Osteoblast (primary cell): ENCODE data around the gene COQ8B. TPM values are rescaled to one million over a fixed set of nuclear protein-coding genes. Genes with fewer than 3 reads are reported as not detected.
A peak's percentile ranks its signal among the peaks of the same experiment; 100 is the strongest.

Experiments
- DNase-seq: peaks from one replicate; pipeline ENCODE4 v3.0.0; 2011; ENCODE audit warnings: low spot score, mixed read lengths; ENCODE audit not compliant: insufficient read length; ENCODE audit errors: missing footprints
- H2AFZ ChIP-seq: 2 replicates; pipeline ENCODE4 v1.6.0; 2011; ENCODE audit warnings: mild to moderate bottlenecking, low read length
- H3K27ac ChIP-seq: 2 replicates; pipeline ENCODE4 v1.5.1; 2011; ENCODE audit warnings: mild to moderate bottlenecking, low read depth, low read length, moderate library complexity
- H3K27me3 ChIP-seq: 2 replicates; pipeline ENCODE4 v1.6.0; 2012; ENCODE audit warnings: mild to moderate bottlenecking, control low read depth, inconsistent platforms, low read length, moderate library complexity; ENCODE audit not compliant: insufficient read depth
- H3K36me3 ChIP-seq: 2 replicates; pipeline ENCODE4 v1.5.1; 2011; ENCODE audit warnings: mild to moderate bottlenecking, low read length, control low read depth, moderate library complexity; ENCODE audit not compliant: insufficient read depth
- H3K4me1 ChIP-seq: 2 replicates; pipeline ENCODE4 v1.5.1; 2011; ENCODE audit warnings: mild to moderate bottlenecking, low read length, control low read depth, moderate library complexity; ENCODE audit not compliant: insufficient read depth
- H3K4me2 ChIP-seq: 2 replicates; pipeline ENCODE4 v1.6.0; 2011; ENCODE audit warnings: mild to moderate bottlenecking, low read length; ENCODE audit not compliant: insufficient read depth
- H3K4me3 ChIP-seq: fragments of 200-600 bp; sonication (generic); 3 replicates; pipeline ENCODE4 v1.5.1; 2012; ENCODE audit warnings: mild to moderate bottlenecking, low read length, inconsistent platforms; ENCODE audit not compliant: insufficient read depth
- H3K79me2 ChIP-seq: 2 replicates; pipeline ENCODE4 v1.6.0; 2012; ENCODE audit warnings: mild to moderate bottlenecking, low read length, control low read depth, inconsistent platforms; ENCODE audit not compliant: insufficient read depth
- H3K9me3 ChIP-seq: 2 replicates; pipeline ENCODE4 v1.5.1; 2011; ENCODE audit warnings: low read depth, low read length, control low read depth
- H4K20me1 ChIP-seq: 2 replicates; pipeline ENCODE4 v1.6.0; 2012; ENCODE audit warnings: mild to moderate bottlenecking, low read length, control low read depth; ENCODE audit not compliant: insufficient read depth
- CTCF ChIP-seq: IDR thresholded peaks from 2 replicates; pipeline ENCODE4 v1.5.1; 2011; ENCODE audit warnings: mild to moderate bottlenecking, low read depth, low read length, moderate library complexity; ENCODE audit errors: extremely low read depth
- total RNA-seq: library from RNA; depleted of rRNA; stranded (reverse); fragments of >200 nt; gene quantifications from 2 replicates; pipeline ENCODE4 v1.2.3, GENCODE V29; 2012

The COQ8B gene
- total RNA-seq, 1 donor, result 32.9 TPM

- peak overlapping the region; percentile 95 for H3K4me2 ChIP-seq
- H3K4me3 ChIP-seq, result peak overlapping the region; percentile 94
- TF ChIP-seq CTCF, result no peak
- DNase-seq, result peak; percentile 96
- peaks cover 37% of the 10 kb centered on the region for H3K36me3 ChIP-seq
- H3K27me3 ChIP-seq, result no peaks in the 10 kb centered on the region
- no peak overlapping the region for H2AFZ ChIP-seq
- peak overlapping the region; percentile 46 for H3K27ac ChIP-seq
- H3K4me1 ChIP-seq, result peaks cover 23% of the 10 kb centered on the region
- H3K9me3 ChIP-seq, result no peaks in the 10 kb centered on the region
- peaks cover 56% of the 10 kb centered on the region for H4K20me1 ChIP-seq
- H3K79me2 ChIP-seq, result peaks cover 41% of the 10 kb centered on the region
Measured at GRCh38 chr19:40687525-40688016, 29.1 kb downstream of the COQ8B start.

- Histone ChIP-seq H3K36me3 (peaks cover 42% of the 10 kb centered on the region), H3K79me2 (peaks cover 41% of the 10 kb centered on the region), H4K20me1 (peaks cover 59% of the 10 kb centered on the region), H2AFZ (no peak overlapping the region), H3K9me3 (no peaks in the 10 kb centered on the region), H3K4me3 (no peak overlapping the region), H3K27me3 (no peaks in the 10 kb centered on the region), H3K4me1 (peaks cover 23% of the 10 kb centered on the region), H3K4me2 (peak overlapping the region; percentile 95), H3K27ac (peak overlapping the region; percentile 46)
- peak; percentile 66 for DNase-seq
- no peak for TF ChIP-seq CTCF
Measured at GRCh38 chr19:40686882-40687524, 29.7 kb downstream of the COQ8B start.

- Histone ChIP-seq H3K4me2 (no peak overlapping the region), H3K9me3 (no peaks in the 10 kb centered on the region), H3K79me2 (peaks cover 41% of the 10 kb centered on the region), H3K4me3 (no peak overlapping the region), H3K27ac (no peak overlapping the region), H2AFZ (no peak overlapping the region), H4K20me1 (peaks cover 59% of the 10 kb centered on the region), H3K4me1 (peaks cover 18% of the 10 kb centered on the region), H3K27me3 (no peaks in the 10 kb centered on the region), H3K36me3 (peaks cover 55% of the 10 kb centered on the region)
- peak; percentile 58 for DNase-seq
- no peak for TF ChIP-seq CTCF
Measured at GRCh38 chr19:40685563-40685962, 31.1 kb downstream of the COQ8B start.

DNA sequence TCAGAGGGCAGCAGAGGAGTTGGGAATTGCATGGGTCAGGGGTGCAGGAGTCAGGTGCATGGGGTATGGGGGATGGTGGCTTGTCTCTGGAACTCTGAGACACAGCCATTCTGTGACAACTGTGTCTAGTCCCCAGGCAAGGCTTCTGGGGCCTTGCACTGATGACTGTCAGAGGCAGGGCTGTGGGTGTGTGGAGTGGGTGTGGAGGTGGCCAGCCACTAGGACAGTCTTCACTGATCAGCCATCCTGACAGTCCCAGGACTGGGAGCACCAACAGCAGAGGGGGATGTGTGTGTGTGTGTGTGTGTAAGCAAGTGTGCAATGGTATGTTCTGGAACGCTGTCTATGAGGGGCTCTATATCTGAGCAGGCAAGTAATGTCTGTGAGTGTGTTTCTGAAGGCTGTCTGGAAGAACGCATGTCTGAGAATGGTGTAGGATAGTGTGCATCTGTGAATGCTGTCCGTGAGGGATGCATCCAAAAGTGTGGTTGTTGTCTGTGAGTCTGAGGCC, 31.6 kb downstream of the COQ8B start:
- peaks cover 38% of the 10 kb centered on the region for H3K79me2 ChIP-seq
- H3K4me2 ChIP-seq, result no peak overlapping the region
- no peaks in the 10 kb centered on the region for H3K9me3 ChIP-seq
- no peak overlapping the region for H3K27ac ChIP-seq
- H3K27me3 ChIP-seq, result no peaks in the 10 kb centered on the region
- DNase-seq, result peak; percentile 26
- H3K36me3 ChIP-seq, result peaks cover 57% of the 10 kb centered on the region
- H3K4me3 ChIP-seq, result no peak overlapping the region
- no peak overlapping the region for H2AFZ ChIP-seq
- TF ChIP-seq CTCF, result no peak
- H3K4me1 ChIP-seq, result peaks cover 18% of the 10 kb centered on the region
- H4K20me1 ChIP-seq, result peaks cover 59% of the 10 kb centered on the region
